ENCODE data around the gene MZT2A.
"Not testable (repeated sequence)": the region's sequence is repeated elsewhere in the genome, so short reads cannot be mapped to it uniquely, and the experiment has no call there.

DNA sequence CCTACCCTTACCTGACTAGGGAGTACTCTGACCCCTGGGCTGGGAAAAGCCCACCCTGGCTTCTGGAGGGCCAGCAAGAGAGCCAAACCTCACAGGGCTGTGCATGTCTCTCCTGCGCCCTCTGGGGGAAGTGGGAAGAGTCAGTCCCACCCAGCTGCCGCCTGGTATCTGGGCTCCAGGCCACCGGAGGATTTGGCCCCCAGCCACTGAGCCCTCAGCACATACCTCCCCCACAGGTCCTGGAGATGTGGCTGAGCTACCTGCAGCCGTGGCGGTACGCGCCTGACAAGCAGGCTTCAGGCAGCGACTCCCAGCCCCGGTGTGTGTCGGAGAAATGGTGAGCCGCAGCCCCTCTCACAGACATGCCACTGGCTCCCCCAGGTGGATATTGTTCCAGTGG is 24.4 kb upstream of the MZT2A start:
- TF ChIP-seq, protein P1, sequence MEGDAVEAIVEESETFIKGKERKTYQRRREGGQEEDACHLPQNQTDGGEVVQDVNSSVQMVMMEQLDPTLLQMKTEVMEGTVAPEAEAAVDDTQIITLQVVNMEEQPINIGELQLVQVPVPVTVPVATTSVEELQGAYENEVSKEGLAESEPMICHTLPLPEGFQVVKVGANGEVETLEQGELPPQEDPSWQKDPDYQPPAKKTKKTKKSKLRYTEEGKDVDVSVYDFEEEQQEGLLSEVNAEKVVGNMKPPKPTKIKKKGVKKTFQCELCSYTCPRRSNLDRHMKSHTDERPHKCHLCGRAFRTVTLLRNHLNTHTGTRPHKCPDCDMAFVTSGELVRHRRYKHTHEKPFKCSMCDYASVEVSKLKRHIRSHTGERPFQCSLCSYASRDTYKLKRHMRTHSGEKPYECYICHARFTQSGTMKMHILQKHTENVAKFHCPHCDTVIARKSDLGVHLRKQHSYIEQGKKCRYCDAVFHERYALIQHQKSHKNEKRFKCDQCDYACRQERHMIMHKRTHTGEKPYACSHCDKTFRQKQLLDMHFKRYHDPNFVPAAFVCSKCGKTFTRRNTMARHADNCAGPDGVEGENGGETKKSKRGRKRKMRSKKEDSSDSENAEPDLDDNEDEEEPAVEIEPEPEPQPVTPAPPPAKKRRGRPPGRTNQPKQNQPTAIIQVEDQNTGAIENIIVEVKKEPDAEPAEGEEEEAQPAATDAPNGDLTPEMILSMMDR (IDR thresholded peaks at IDR 0.05; ENCODE audit: insufficient read depth, low read length), result not testable (repeated sequence)
- not testable (repeated sequence) for TF ChIP-seq REST (IDR thresholded peaks at IDR 0.05; ENCODE audit: insufficient replicate concordance, low read depth); POLR2AphosphoS5 (IDR thresholded peaks at IDR 0.05; ENCODE audit: low read depth); GABPA (IDR thresholded peaks at IDR 0.05; ENCODE audit: low read depth); SPI1 (IDR thresholded peaks at IDR 0.05; ENCODE audit: borderline replicate concordance, low read depth)

Measured in HL-60 (cell line).